H1 (cell line): ENCODE data around the gene FADS6. TPM values are rescaled to one million over a fixed set of nuclear protein-coding genes. Genes with fewer than 3 reads are reported as not detected.
"Not testable (repeated sequence)": the region's sequence is repeated elsewhere in the genome, so short reads cannot be mapped to it uniquely, and the experiment has no call there.

ENCODE experiments used
- CTCF ChIA-PET: fragments of 300-600 bp; sonication (Branson Sonifier 250); formaldehyde crosslinking; loops from one replicate; lab custom pipeline; 2021; ENCODE audit not compliant: partially characterized antibody; lab: Charles Lee
- POLR2A ChIA-PET: fragments of 300-600 bp; sonication (Branson Sonifier 250); formaldehyde crosslinking; loops from one replicate; lab custom pipeline; 2021; ENCODE audit warnings: inconsistent platforms; ENCODE audit not compliant: partially characterized antibody; lab: Charles Lee
- DNase-seq, 2 experiments: peaks; one replicate each; pipeline versions ENCODE4 v3.0.0 to v3.0.0-alpha.2; 2010 to 2022; ENCODE audit warnings: low spot score in 2 of 2, low read depth in 1 of 2, mixed read lengths in 1 of 2
- FAIRE-seq: peaks from 2 replicates; lab custom pipeline; 2011; peaks lifted over from hg19 to GRCh38; lab: Jason Lieb, UNC
- H2AFZ ChIP-seq: 2 replicates; pipeline ENCODE4 v1.8.1; 2012; ENCODE audit warnings: low read length, inconsistent platforms
- H2AK5ac ChIP-seq: 2 replicates; pipeline ENCODE4 v1.6.1; 2013; ENCODE audit warnings: low read depth, low read length
- H2BK120ac ChIP-seq: replicated peaks from 2 replicates; pipeline ENCODE3; 2013; ENCODE audit warnings: low read depth, low read length, inconsistent platforms
- H2BK12ac ChIP-seq: 2 replicates; pipeline ENCODE4 v1.6.1; 2013; ENCODE audit warnings: low read depth, low read length
- H2BK15ac ChIP-seq: 2 replicates; pipeline ENCODE4 v1.6.1; 2013; ENCODE audit warnings: low read length
- H2BK20ac ChIP-seq: 2 replicates; pipeline ENCODE4 v1.6.1; 2013; ENCODE audit warnings: low read length
- H2BK5ac ChIP-seq: 2 replicates; pipeline ENCODE4 v1.6.1; 2013; ENCODE audit warnings: low read depth, low read length
- H3K14ac ChIP-seq: 2 replicates; pipeline ENCODE4 v1.6.1; 2013; ENCODE audit warnings: inconsistent platforms; ENCODE audit not compliant: insufficient read length
- H3K18ac ChIP-seq: 2 replicates; pipeline ENCODE4 v1.6.1; 2013; ENCODE audit warnings: low read length; ENCODE audit errors: extremely low read depth
- H3K23ac ChIP-seq: 2 replicates; pipeline ENCODE4 v1.6.1; 2013; ENCODE audit warnings: inconsistent platforms; ENCODE audit not compliant: insufficient read length
- H3K23me2 ChIP-seq: 2 replicates; pipeline ENCODE4 v1.6.1; 2013; ENCODE audit warnings: low read depth, low read length
- H3K27ac ChIP-seq: 2 replicates; pipeline ENCODE4 v1.6.1; 2011; ENCODE audit warnings: low read depth, low read length, inconsistent platforms
- H3K27me3 ChIP-seq, 4 experiments: replicated peaks in 1 of 4; 1 replicate in 1 of 4; 2 replicates in 3 of 4; pipeline versions ENCODE4 v1.6.1 to v1.8.1; 2011 to 2013; ENCODE audit warnings: low read length in 3 of 4, mild to moderate bottlenecking in 3 of 4, inconsistent platforms in 2 of 4, mixed read lengths in 2 of 4, moderate library complexity in 1 of 4; ENCODE audit not compliant: control insufficient read depth in 3 of 4, insufficient read depth in 3 of 4; ENCODE audit errors: extremely low read depth in 1 of 4
- H3K36me3 ChIP-seq, 4 experiments: 2 replicates each; pipeline versions ENCODE4 v1.6.1 to v1.8.1; 2011 to 2013; ENCODE audit warnings: mild to moderate bottlenecking in 4 of 4, low read length in 3 of 4, moderate library complexity in 2 of 4, control low read depth in 1 of 4, inconsistent platforms in 1 of 4; ENCODE audit not compliant: insufficient read depth in 4 of 4, control insufficient read depth in 2 of 4
- H3K4ac ChIP-seq: replicated peaks from 2 replicates; pipeline ENCODE3; 2013; ENCODE audit warnings: low read length, low read depth, mixed read lengths, inconsistent platforms; ENCODE audit not compliant: insufficient read length
- H3K4me1 ChIP-seq, 4 experiments: replicated peaks in 1 of 4; 1 replicate in 1 of 4; 2 replicates in 3 of 4; pipeline versions ENCODE4 v1.6.1 to v1.8.1; 2011 to 2013; ENCODE audit warnings: low read length in 3 of 4, inconsistent platforms in 2 of 4, mixed read lengths in 1 of 4; ENCODE audit not compliant: insufficient read depth in 4 of 4, control insufficient read depth in 3 of 4
- H3K4me2 ChIP-seq, 2 experiments: 2 replicates each; pipeline versions ENCODE4 v1.6.1 to v1.8.1; 2011 to 2013; ENCODE audit warnings: low read depth in 2 of 2, low read length in 2 of 2, control low read depth in 1 of 2, inconsistent platforms in 1 of 2, mild to moderate bottlenecking in 1 of 2; ENCODE audit not compliant: insufficient read depth in 1 of 2
- H3K4me3 ChIP-seq, 4 experiments: fragments of 200-600, 300-600 bp in 1 of 4; sonication (generic), shearing (Covaris generic), sonication (Bioruptor Twin) in 1 of 4; 2 replicates each; pipeline versions ENCODE4 v1.5.1 to v1.8.1; 2011 to 2016; ENCODE audit warnings: low read length in 4 of 4, low read depth in 3 of 4, control low read depth in 2 of 4, inconsistent platforms in 2 of 4, mild to moderate bottlenecking in 2 of 4, mixed read lengths in 1 of 4, moderate library complexity in 1 of 4; ENCODE audit not compliant: insufficient read depth in 2 of 4; ENCODE audit errors: extremely low read depth in 1 of 4
- H3K56ac ChIP-seq: replicated peaks from 2 replicates; pipeline ENCODE3; 2013; ENCODE audit warnings: low read depth, mild to moderate bottlenecking, mixed read lengths, low read length, inconsistent platforms; ENCODE audit not compliant: insufficient read length
- H3K79me1 ChIP-seq: 2 replicates; pipeline ENCODE4 v1.6.1; 2013; ENCODE audit warnings: low read depth, low read length, control low read depth
- H3K79me2 ChIP-seq, 2 experiments: 2 replicates each; pipeline versions ENCODE4 v1.6.1 to v1.8.1; 2012 to 2013; ENCODE audit warnings: low read length in 2 of 2, mild to moderate bottlenecking in 2 of 2, inconsistent platforms in 1 of 2; ENCODE audit not compliant: insufficient read depth in 2 of 2, control insufficient read depth in 1 of 2
- H3K9ac ChIP-seq, 4 experiments: replicated peaks in 1 of 4; 1 replicate in 1 of 4; 2 replicates in 3 of 4; pipeline versions ENCODE4 v1.6.1 to v1.8.1; 2011 to 2013; ENCODE audit warnings: low read depth in 3 of 4, low read length in 3 of 4, control low read depth in 2 of 4, mild to moderate bottlenecking in 2 of 4, moderate library complexity in 2 of 4, inconsistent platforms in 1 of 4; ENCODE audit errors: extremely low read depth in 1 of 4
- H3K9me3 ChIP-seq, 2 experiments: 2 replicates each; pipeline versions ENCODE4 v1.6.1 to v1.8.1; 2012 to 2013; ENCODE audit warnings: mild to moderate bottlenecking in 2 of 2, moderate library complexity in 2 of 2, control low read depth in 1 of 2, inconsistent platforms in 1 of 2, low read depth in 1 of 2, low read length in 1 of 2, mixed read lengths in 1 of 2; ENCODE audit not compliant: insufficient read depth in 2 of 2
- H4K20me1 ChIP-seq, 2 experiments: replicated peaks in 1 of 2; 2 replicates each; pipeline versions ENCODE3 to v1.8.1; 2011 to 2013; ENCODE audit warnings: inconsistent platforms in 2 of 2, low read length in 2 of 2, mild to moderate bottlenecking in 1 of 2; ENCODE audit not compliant: insufficient read depth in 2 of 2, control insufficient read depth in 1 of 2
- H4K5ac ChIP-seq: 2 replicates; pipeline ENCODE4 v1.6.1; 2013; ENCODE audit warnings: low read length, low read depth, mixed read lengths, inconsistent platforms; ENCODE audit not compliant: insufficient read length
- H4K8ac ChIP-seq: 2 replicates; pipeline ENCODE4 v1.8.0; 2013; ENCODE audit warnings: mild to moderate bottlenecking, moderate library complexity, low read length, inconsistent platforms; ENCODE audit not compliant: insufficient read depth; ENCODE audit errors: extremely low read depth
- H4K91ac ChIP-seq: replicated peaks from 2 replicates; pipeline ENCODE3; 2013; ENCODE audit warnings: low read length, mixed read lengths, inconsistent platforms; ENCODE audit not compliant: insufficient read length
- WGBS, 2 experiments: shearing (Covaris generic) in 1 of 2; methylation state at CpG; one replicate each; pipeline versions ENCODE4 v1.1.6 to v1.1.7; 2013 to 2015; ENCODE audit warnings: low lambda C conversion rate in 2 of 2, mixed read lengths in 2 of 2, inconsistent platforms in 1 of 2, low coverage in 1 of 2, missing lambda C conversion rate in 1 of 2; ENCODE audit not compliant: insufficient replicate concordance in 2 of 2, insufficient coverage in 1 of 2, insufficient read length in 1 of 2; ENCODE audit errors: extremely low coverage in 1 of 2, missing lambda C conversion rate in 1 of 2; 5-methylcytosine and 5-hydroxymethylcytosine counted together
- polyA plus RNA-seq, 7 experiments: library from polyadenylated mRNA; depleted of rRNA in 3 of 7; stranded (reverse) in 5 of 7; unstranded in 2 of 7; fragments of >200 nt in 5 of 7; fragments of 200-250 nt in 2 of 7; gene quantifications; 1 replicate in 5 of 7; 2 replicates in 1 of 7; 4 replicates in 1 of 7; pipeline versions ENCODE4 v1.2.1 to v1.2.3, GENCODE V29; 2011 to 2013; ENCODE audit warnings: missing spikeins in 2 of 7, mixed read lengths in 2 of 7
- total RNA-seq: library from RNA; stranded (reverse); fragmentation: NEBNext Ultra II Directional; extraction: Animal tissue kit (Norgen Biotek cat#: 25700); gene quantifications from 2 replicates; pipeline ENCODE4 v1.2.1, GENCODE V29; 2021

FADS6 gene
- total and polyA plus RNA-seq, 2 of the 8 experiments (the other 6 are each of a cell fraction or from before 2014, with no cell fraction given): 0.56 to 2.5 TPM

DNA sequence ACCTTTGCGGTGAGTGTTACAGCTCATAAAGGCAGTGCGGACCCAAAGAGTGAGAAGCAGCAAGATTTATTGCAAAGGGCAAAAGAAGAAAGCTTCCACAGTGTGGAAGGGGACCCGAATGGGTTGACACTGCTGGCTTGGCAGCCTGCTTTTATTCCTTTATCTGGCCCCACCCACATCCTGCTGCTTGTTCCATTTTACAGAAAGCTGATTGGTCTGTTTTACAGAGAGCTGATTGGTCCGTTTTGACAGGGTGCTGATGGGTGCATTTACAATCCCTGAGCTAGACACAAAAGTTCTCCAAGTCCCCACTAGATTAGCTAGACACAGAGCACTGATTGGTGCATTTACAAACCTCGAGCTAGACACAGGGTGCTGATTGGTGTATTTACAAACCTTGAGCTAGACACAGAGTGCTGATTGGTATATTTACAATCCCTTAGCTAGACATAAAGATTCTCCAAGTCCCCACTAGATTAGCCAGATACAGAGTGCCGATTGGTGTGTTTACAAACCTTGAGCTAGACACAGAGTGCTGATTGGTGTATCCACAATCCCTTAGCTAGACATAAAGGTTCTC lies 12.9 kb upstream of the FADS6 start:
- not testable (repeated sequence) for H3K18ac ChIP-seq, H3K56ac ChIP-seq, H4K91ac ChIP-seq, H3K27ac ChIP-seq, H2BK15ac ChIP-seq, H4K5ac ChIP-seq, H3K23ac ChIP-seq, H3K23me2 ChIP-seq, H3K4me3 ChIP-seq, FAIRE-seq, H3K4me2 ChIP-seq, DNase-seq, H3K79me1 ChIP-seq, H4K8ac ChIP-seq, H2AFZ ChIP-seq, H3K27me3 ChIP-seq, H3K9ac ChIP-seq, H2AK5ac ChIP-seq, H2BK120ac ChIP-seq, H2BK12ac ChIP-seq, H3K4ac ChIP-seq, H3K14ac ChIP-seq, H3K79me2 ChIP-seq, H2BK5ac ChIP-seq, H3K9me3 ChIP-seq, H4K20me1 ChIP-seq, H3K36me3 ChIP-seq, H2BK20ac ChIP-seq
- WGBS, 2 experiments: 89% methylated on average over 6 of the region's 6 CpGs; no CpG with 5 or more reads in 1 of the 2 experiments
- peaks cover 5 to 18% (median 14%) of the 10 kb centered on the region in 4 experiments for H3K4me1 ChIP-seq
- POLR2A ChIA-PET: interaction anchor here (0.9 to 2.0 kb wide), 6 partner anchors 10 to 106 kb away, joined by 3 to 7 read pairs (median 4); partner anchors contain the start of genes FADS6, MRPL58 and OTOP2
- CTCF ChIA-PET: interaction anchor here (0.6 to 49.9 kb wide), 10 partner anchors 12 to 251 kb away, joined by 3 to 1072 read pairs (median 4); partner anchors contain the start of genes OTOP2 and USH1G
